GM12872 (cell line): ENCODE results near the gene TCIRG1.

Experiments
- CTCF ChIP-seq: IDR thresholded peaks from 3 replicates; pipeline ENCODE4 v1.5.1; 2011; ENCODE audit warnings: low read depth, mild to moderate bottlenecking, low read length, moderate library complexity; ENCODE audit not compliant: insufficient read depth

The TCIRG1 gene

GRCh38 chr11:68053117-68053516, 14.3 kb downstream of the TCIRG1 start:
- no peak for TF ChIP-seq CTCF

GRCh38 chr11:68053981-68054812, 15.4 kb downstream of the TCIRG1 start:
- TF ChIP-seq CTCF = no peak

DNA sequence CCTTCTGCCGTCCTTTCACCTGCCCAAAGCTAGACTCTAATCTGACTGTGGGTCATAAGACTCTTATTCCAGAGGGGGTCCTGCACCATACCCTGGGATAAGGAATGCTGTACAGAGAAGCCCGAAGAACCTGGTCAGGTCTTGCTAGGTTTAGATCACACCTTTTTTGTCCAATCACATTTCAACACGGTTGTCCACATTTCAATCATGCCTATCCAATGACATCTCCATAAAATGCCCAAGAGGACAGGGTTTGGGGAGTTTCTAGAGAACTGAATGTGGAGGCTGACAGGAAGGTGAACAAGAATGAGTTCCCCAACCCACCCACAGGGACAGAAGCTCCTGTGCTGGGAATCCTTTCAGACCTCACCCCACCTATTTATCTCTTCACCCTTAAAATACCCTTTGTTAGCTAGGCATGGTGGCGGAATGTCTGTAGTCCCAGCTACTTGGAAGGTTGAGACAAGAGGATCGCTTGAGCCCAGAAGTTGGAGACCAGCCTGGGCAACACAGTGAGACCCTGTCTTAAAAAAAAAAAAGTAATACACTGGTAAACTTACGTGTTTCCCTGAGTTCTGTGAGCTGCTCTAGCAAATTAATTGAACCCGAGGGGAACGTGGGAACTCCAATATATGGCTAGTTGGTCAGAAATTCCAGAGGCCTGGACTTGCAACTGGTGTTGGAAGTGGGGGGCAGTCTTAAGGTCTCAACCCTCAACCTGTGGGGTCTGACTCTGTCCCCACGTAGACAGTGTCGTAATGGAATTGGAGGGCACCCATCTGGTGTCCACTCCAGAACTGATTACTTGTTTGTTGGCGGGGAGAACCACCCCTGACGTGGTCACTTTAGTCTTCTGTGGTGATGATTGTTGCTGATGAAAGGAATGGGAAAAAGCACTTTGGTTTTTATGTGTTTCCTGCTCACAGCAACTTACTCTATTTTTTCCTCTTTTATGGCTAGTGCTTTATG, 17.8 kb downstream of the TCIRG1 start:
- no peak for TF ChIP-seq CTCF

GRCh38 chr11:68057807-68058206, 19.0 kb downstream of the TCIRG1 start:
- no peak for TF ChIP-seq CTCF

DNA sequence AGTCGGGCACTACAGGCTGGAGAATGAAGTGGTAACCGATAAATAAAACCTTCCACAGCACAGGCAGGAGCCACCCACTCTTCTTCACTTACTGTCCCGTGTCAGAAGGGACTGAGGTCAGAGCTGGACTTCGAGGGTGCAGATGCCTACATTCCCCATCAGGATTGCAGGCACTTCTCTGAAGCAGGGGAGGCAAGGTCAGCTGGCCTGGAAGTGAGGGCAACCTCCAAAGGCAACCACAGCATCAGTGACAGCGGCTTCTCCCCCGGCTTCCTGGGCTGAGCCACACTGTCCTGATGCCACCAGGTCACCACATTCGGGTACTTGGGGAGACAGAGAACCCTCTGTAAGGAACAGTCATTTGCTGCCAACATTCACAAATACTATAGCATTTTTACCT, 22.7 kb downstream of the TCIRG1 start:
- no peak for TF ChIP-seq CTCF

- no peak for TF ChIP-seq CTCF
Measured at GRCh38 chr11:68064926-68065325, 26.1 kb downstream of the TCIRG1 start.

- TF ChIP-seq CTCF = no peak
Measured at GRCh38 chr11:68065841-68066240, 27.0 kb downstream of the TCIRG1 start.
